Prostate gland (tissue), 2 donors: ENCODE measurements around the gene CARS2. TPM values are rescaled to one million over a fixed set of nuclear protein-coding genes. Genes with fewer than 3 reads are reported as not detected.

Source experiments
- DNase-seq: peaks from one replicate; pipeline ENCODE4 v3.0.0-alpha.2; 2019; ENCODE audit warnings: low spot score
- H3K27ac ChIP-seq, 2 donors: fragments of 200-600 bp; sonication (generic); 2 replicates each; pipeline ENCODE4 v1.5.1; 2017 to 2019
- H3K27me3 ChIP-seq: fragments of 200-600 bp; sonication (generic); replicated peaks from 2 replicates; pipeline ENCODE4 v1.5.1; 2019; ENCODE audit not compliant: insufficient read depth
- H3K36me3 ChIP-seq, 2 donors: fragments of 200-600 bp; sonication (generic); 1 replicate in 1 of 2; 2 replicates in 1 of 2; pipeline versions ENCODE4 v1.5.1 to v1.8.1; 2017 to 2019
- H3K4me1 ChIP-seq: fragments of 200-600 bp; sonication (generic); replicated peaks from 2 replicates; pipeline ENCODE4 v1.5.1; 2019
- H3K4me3 ChIP-seq, 2 donors: fragments of 200-600 bp; sonication (generic); 2 replicates each; pipeline ENCODE4 v1.5.1; 2017 to 2019
- H3K9me3 ChIP-seq: fragments of 200-600 bp; sonication (generic); 2 replicates; pipeline ENCODE4 v1.5.1; 2017
- CTCF ChIP-seq, 4 experiments: fragments of 200-600 bp in 2 of 4; fragments of 450-650 bp in 2 of 4; sonication (generic) in 2 of 4; IDR thresholded peaks; 1 replicate in 3 of 4; 2 replicates in 1 of 4; pipeline ENCODE4 v1.5.1; 2016 to 2019; ENCODE audit warnings: antibody characterized with exemption in 4 of 4, mild to moderate bottlenecking in 2 of 4, moderate library complexity in 2 of 4
- POLR2A ChIP-seq: fragments of 450-650 bp; IDR thresholded peaks from one replicate; pipeline ENCODE4 v1.6.1; 2016; ENCODE audit warnings: antibody characterized with exemption, mild to moderate bottlenecking
- POLR2AphosphoS5 ChIP-seq: sonication (generic); formaldehyde crosslinking; IDR thresholded peaks from one replicate; pipeline ENCODE4 v1.6.1; 2017; ENCODE audit warnings: antibody characterized with exemption
- WGBS: methylation state at CpG from one replicate; pipeline ENCODE4 v1.1.5; 2018; 5-methylcytosine and 5-hydroxymethylcytosine counted together
- intact Hi-C: fragments of 100-400 bp; cut with DNase I; formaldehyde crosslinking; loops from one replicate; pipeline ENCODE4 v1.14.2; 2022
- total RNA-seq, 2 donors: library from RNA; depleted of rRNA; stranded (reverse); fragments of >200 nt; gene quantifications; one replicate each; pipeline ENCODE4 v1.1.0, GENCODE V29; 2016

The CARS2 gene
- total RNA-seq, 2 donors from 2014 or later, result 40.5 to 85.5 TPM

- Histone ChIP-seq H3K27me3 (no peaks in the 10 kb centered on the region), H3K9me3 (no peaks in the 10 kb centered on the region), H3K36me3 (no peaks in the 10 kb centered on the region), H3K4me1 (no peaks in the 10 kb centered on the region), H3K27ac (no peak overlapping the region), H3K4me3 (no peak overlapping the region)
- 84% methylated on average over 8 of the region's 8 CpGs for WGBS
- no peak for TF ChIP-seq POLR2AphosphoS5
- no peak for DNase-seq
- intact Hi-C loops, result no loop called here
Measured at GRCh38 chr13:110690516-110690915, 15.4 kb downstream of the CARS2 start.

GRCh38 chr13:110689711-110690110 is 16.2 kb downstream of the CARS2 start:
- H3K27ac ChIP-seq, result no peak overlapping the region
- no peak overlapping the region for H3K4me3 ChIP-seq
- no peaks in the 10 kb centered on the region for H3K4me1 ChIP-seq
- no peaks in the 10 kb centered on the region for H3K9me3 ChIP-seq
- no peaks in the 10 kb centered on the region for H3K36me3 ChIP-seq
- TF ChIP-seq CTCF (IDR thresholded peaks at IDR 0.05), result no peak
- TF ChIP-seq POLR2A, result no peak
- TF ChIP-seq POLR2AphosphoS5, result no peak
- WGBS, result 90% methylated on average over 12 of the region's 12 CpGs
- H3K27me3 ChIP-seq, result no peaks in the 10 kb centered on the region
- intact Hi-C loops, result no loop called here
- no peak for DNase-seq

- no peaks in the 10 kb centered on the region for H3K36me3 ChIP-seq
- intact Hi-C loops, result no loop called here
- 88% methylated on average over 9 of the region's 9 CpGs for WGBS
Measured at GRCh38 chr13:110689041-110689440, 16.9 kb downstream of the CARS2 start.

GRCh38 chr13:110687736-110688135 is 18.2 kb downstream of the CARS2 start:
- Histone ChIP-seq H3K36me3 (no peaks in the 10 kb centered on the region), H3K9me3 (no peaks in the 10 kb centered on the region), H3K27ac (no peak overlapping the region), H3K4me1 (no peaks in the 10 kb centered on the region), H3K4me3 (no peak overlapping the region), H3K27me3 (no peaks in the 10 kb centered on the region)
- intact Hi-C loops, result no loop called here
- no peak for DNase-seq
- WGBS, result 89% methylated on average over 16 of the region's 16 CpGs
- TF ChIP-seq CTCF (IDR thresholded peaks at IDR 0.05), result no peak

More at GRCh38 chr13:110689041-110689440, 16.9 kb downstream of the CARS2 start:
- H3K27ac ChIP-seq, result no peak overlapping the region
- DNase-seq, result no peak
- no peaks in the 10 kb centered on the region for H3K27me3 ChIP-seq
- no peaks in the 10 kb centered on the region for H3K4me1 ChIP-seq
- TF ChIP-seq POLR2AphosphoS5, result no peak
- no peak for TF ChIP-seq CTCF (IDR thresholded peaks at IDR 0.05)
- no peak for TF ChIP-seq POLR2A
- no peak overlapping the region for H3K4me3 ChIP-seq
- no peaks in the 10 kb centered on the region for H3K9me3 ChIP-seq

- TF ChIP-seq CTCF (IDR thresholded peaks at IDR 0.05), result no peak
- peak; percentile 55 for TF ChIP-seq POLR2AphosphoS5
- TF ChIP-seq POLR2A, result no peak
- no peaks in the 10 kb centered on the region for H3K36me3 ChIP-seq
- no peaks in the 10 kb centered on the region for H3K9me3 ChIP-seq
- H3K4me3 ChIP-seq, result no peak overlapping the region
- H3K27ac ChIP-seq, result peak overlapping the region; percentile 24 to 50
- intact Hi-C loops, result no loop called here
- no peaks in the 10 kb centered on the region for H3K27me3 ChIP-seq
- H3K4me1 ChIP-seq, result no peaks in the 10 kb centered on the region
- 72% methylated on average over 11 of the region's 11 CpGs for WGBS
- DNase-seq, result no peak
Measured at GRCh38 chr13:110685305-110686020, 20.5 kb downstream of the CARS2 start.
